ENCODE data around the gene INO80C.

INO80C gene

GRCh38 chr18:35470435-35470834, 27.3 kb downstream of the INO80C start:
- no peak for DNase-seq (ENCODE audit: low spot score)
- in situ Hi-C loops (cut with MboI; ENCODE audit: low pct_unique_long_range_greater_than_20kb, low sequenced_read_pairs, unreplicated experiment): no loop called here
- no peak for TF ChIP-seq CTCF (IDR thresholded peaks at IDR 0.05; ENCODE audit: extremely low read depth, insufficient read depth, missing control alignments)

- in situ Hi-C loops (cut with MboI; ENCODE audit: low pct_unique_long_range_greater_than_20kb, low sequenced_read_pairs, unreplicated experiment): no loop called here
- TF ChIP-seq CTCF (IDR thresholded peaks at IDR 0.05; ENCODE audit: extremely low read depth, insufficient read depth, missing control alignments): no peak
- DNase-seq (ENCODE audit: low spot score): no peak
These were observed 28.0 kb downstream of the INO80C start for GRCh38 chr18:35469725-35470124.

- in situ Hi-C loops (cut with MboI; ENCODE audit: low pct_unique_long_range_greater_than_20kb, low sequenced_read_pairs, unreplicated experiment): no loop called here
- no peak for TF ChIP-seq CTCF (IDR thresholded peaks at IDR 0.05; ENCODE audit: extremely low read depth, insufficient read depth, missing control alignments)
These were observed 29.0 kb downstream of the INO80C start for GRCh38 chr18:35468711-35469110.

GRCh38 chr18:35467624-35468016, 30.1 kb downstream of the INO80C start:
- no peak for TF ChIP-seq CTCF (IDR thresholded peaks at IDR 0.05; ENCODE audit: extremely low read depth, insufficient read depth, missing control alignments)
- DNase-seq (ENCODE audit: low spot score): peak; percentile 28
- in situ Hi-C loops (cut with MboI; ENCODE audit: low pct_unique_long_range_greater_than_20kb, low sequenced_read_pairs, unreplicated experiment): no loop called here

More at GRCh38 chr18:35468711-35469110, 29.0 kb downstream of the INO80C start:
- DNase-seq (ENCODE audit: low spot score): no peak

GRCh38 chr18:35466815-35467623, 30.7 kb downstream of the INO80C start:
- TF ChIP-seq CTCF (IDR thresholded peaks at IDR 0.05; ENCODE audit: extremely low read depth, insufficient read depth, missing control alignments): no peak
- DNase-seq (ENCODE audit: low spot score): no peak
- in situ Hi-C loops (cut with MboI; ENCODE audit: low pct_unique_long_range_greater_than_20kb, low sequenced_read_pairs, unreplicated experiment): no loop called here

GRCh38 chr18:35466334-35466733, 31.4 kb downstream of the INO80C start:
- in situ Hi-C loops (cut with MboI; ENCODE audit: low pct_unique_long_range_greater_than_20kb, low sequenced_read_pairs, unreplicated experiment): no loop called here
- no peak for TF ChIP-seq CTCF (IDR thresholded peaks at IDR 0.05; ENCODE audit: extremely low read depth, insufficient read depth, missing control alignments)
- peak; percentile 39 for DNase-seq (ENCODE audit: low spot score)
